Kidney (tissue), 14 donors: Measurements from ENCODE around the gene PPP4R1. TPM values are rescaled to one million over a fixed set of nuclear protein-coding genes. Genes with fewer than 3 reads are reported as not detected.
"Not testable (repeated sequence)": the region's sequence is repeated elsewhere in the genome, so short reads cannot be mapped to it uniquely, and the experiment has no call there.

Experiments
- DNase-seq, 5 donors: peaks; one replicate each; pipeline ENCODE4 v3.0.0-alpha.2; 2013 to 2020
- FAIRE-seq: peaks from 2 replicates; lab custom pipeline; 2012; peaks lifted over from hg19 to GRCh38; lab: Jason Lieb, UNC
- H3K27ac ChIP-seq, 2 donors: one replicate each; pipeline ENCODE4 v1.7.0; 2013; ENCODE audit warnings: low read depth in 2 of 2, low read length in 2 of 2, inconsistent platforms in 1 of 2
- H3K27me3 ChIP-seq: one replicate; pipeline ENCODE4 v1.7.1; 2013; ENCODE audit warnings: low read length, inconsistent platforms; ENCODE audit not compliant: control insufficient read depth, insufficient read depth
- H3K36me3 ChIP-seq, 3 donors: one replicate each; pipeline versions ENCODE4 v1.7.0 to v1.7.1; 2013; ENCODE audit warnings: low read length in 3 of 3, control low read depth in 1 of 3, inconsistent platforms in 1 of 3; ENCODE audit not compliant: insufficient read depth in 3 of 3, control insufficient read depth in 2 of 3
- H3K4me1 ChIP-seq, 3 donors: one replicate each; pipeline versions ENCODE4 v1.7.0 to v1.7.1; 2013; ENCODE audit warnings: low read length in 3 of 3, inconsistent platforms in 1 of 3, low read depth in 1 of 3; ENCODE audit not compliant: control insufficient read depth in 2 of 3, insufficient read depth in 2 of 3
- H3K4me3 ChIP-seq, 3 donors: one replicate each; pipeline versions ENCODE4 v1.7.0 to v1.8.1; 2013; ENCODE audit warnings: low read length in 3 of 3, control low read depth in 1 of 3, inconsistent platforms in 1 of 3
- H3K9ac ChIP-seq, 3 donors: one replicate each; pipeline versions ENCODE4 v1.7.0 to v1.7.1; 2013; ENCODE audit warnings: low read length in 3 of 3, control low read depth in 1 of 3, inconsistent platforms in 1 of 3
- H3K9me3 ChIP-seq, 3 donors: one replicate each; pipeline versions ENCODE4 v1.7.0 to v1.7.1; 2013; ENCODE audit warnings: low read length in 3 of 3, control low read depth in 1 of 3, inconsistent platforms in 1 of 3; ENCODE audit not compliant: control insufficient read depth in 2 of 3, insufficient read depth in 1 of 3
- intact Hi-C: fragments of 100-400 bp; cut with DNase I; formaldehyde crosslinking; loops from one replicate; pipeline ENCODE4 v1.11.1; 2022
- polyA plus RNA-seq: library from polyadenylated mRNA; stranded (reverse); fragments of 350-450 nt; fragmentation: Illumina TruSeq; extraction: RNeasy Lipid Tissue Mini Kit (QIAGEN cat#74804); gene quantifications from one replicate; pipeline ENCODE4 v1.2.3, GENCODE V29; 2014; ENCODE audit warnings: low read depth, low replicate concordance; ENCODE audit not compliant: insufficient read depth
- total RNA-seq: library from RNA; stranded (reverse); fragmentation: NEBNext Ultra II Directional; extraction: Animal tissue kit (Norgen Biotek cat#: 25700); gene quantifications from one replicate; pipeline ENCODE4 v1.2.1, GENCODE V29; 2021
- TF ChIP-seq, protein P1 (sequence below): IDR thresholded peaks from 3 replicates; pipeline ENCODE4 v1.5.1; 2012; ENCODE audit warnings: mild to moderate bottlenecking, moderate library complexity, borderline replicate concordance; ENCODE audit not compliant: insufficient read depth; ENCODE audit errors: extremely low read depth
- donor health status: control.
- donor health status: control.
- donor health status: control.
- donor health status: control.
- donor health status: control.
- donor health status: DM: yes; HTN: yes; CAD: no.
- donor health status: Normal renal cell carcinoma (clear cell type).

PPP4R1 gene
- total and polyA plus RNA-seq, 2 donors from 2014 or later = 23.9 to 122 TPM

DNA sequence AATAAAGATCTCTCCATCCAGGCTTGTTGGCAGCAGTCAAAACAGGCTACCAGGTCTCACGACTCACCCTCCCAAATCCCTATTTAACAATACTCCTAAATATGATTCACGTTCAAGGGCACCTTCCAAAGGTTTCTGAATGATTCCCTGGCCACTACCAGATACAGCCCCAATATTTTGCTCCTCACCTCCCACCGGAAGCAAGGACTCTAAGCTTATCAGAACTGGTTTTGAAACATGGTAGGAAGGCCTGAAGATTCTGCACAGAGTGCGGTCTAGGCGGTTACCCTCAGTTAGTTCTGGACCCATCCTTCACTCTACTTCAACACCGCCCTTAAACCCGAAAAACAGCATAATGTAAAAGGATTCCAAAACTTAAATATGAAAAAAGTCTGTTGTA lies 5.2 kb downstream of the PPP4R1 start:
- DNase-seq (no peak), FAIRE-seq (no peak)
- Histone ChIP-seq H3K9ac (no peak overlapping the region), H3K27ac (no peak overlapping the region), H3K27me3 (no peaks in the 10 kb centered on the region), H3K4me1 (peaks cover 0 to 20% (median 0%) of the 10 kb centered on the region in 3 donors), H3K36me3 (peaks cover 0 to 2% (median 0%) of the 10 kb centered on the region in 3 donors), H3K9me3 (no peaks in the 10 kb centered on the region), H3K4me3 (no peak overlapping the region)
- intact Hi-C loops = no loop called here
- TF ChIP-seq, protein P1, sequence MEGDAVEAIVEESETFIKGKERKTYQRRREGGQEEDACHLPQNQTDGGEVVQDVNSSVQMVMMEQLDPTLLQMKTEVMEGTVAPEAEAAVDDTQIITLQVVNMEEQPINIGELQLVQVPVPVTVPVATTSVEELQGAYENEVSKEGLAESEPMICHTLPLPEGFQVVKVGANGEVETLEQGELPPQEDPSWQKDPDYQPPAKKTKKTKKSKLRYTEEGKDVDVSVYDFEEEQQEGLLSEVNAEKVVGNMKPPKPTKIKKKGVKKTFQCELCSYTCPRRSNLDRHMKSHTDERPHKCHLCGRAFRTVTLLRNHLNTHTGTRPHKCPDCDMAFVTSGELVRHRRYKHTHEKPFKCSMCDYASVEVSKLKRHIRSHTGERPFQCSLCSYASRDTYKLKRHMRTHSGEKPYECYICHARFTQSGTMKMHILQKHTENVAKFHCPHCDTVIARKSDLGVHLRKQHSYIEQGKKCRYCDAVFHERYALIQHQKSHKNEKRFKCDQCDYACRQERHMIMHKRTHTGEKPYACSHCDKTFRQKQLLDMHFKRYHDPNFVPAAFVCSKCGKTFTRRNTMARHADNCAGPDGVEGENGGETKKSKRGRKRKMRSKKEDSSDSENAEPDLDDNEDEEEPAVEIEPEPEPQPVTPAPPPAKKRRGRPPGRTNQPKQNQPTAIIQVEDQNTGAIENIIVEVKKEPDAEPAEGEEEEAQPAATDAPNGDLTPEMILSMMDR = no peak

DNA sequence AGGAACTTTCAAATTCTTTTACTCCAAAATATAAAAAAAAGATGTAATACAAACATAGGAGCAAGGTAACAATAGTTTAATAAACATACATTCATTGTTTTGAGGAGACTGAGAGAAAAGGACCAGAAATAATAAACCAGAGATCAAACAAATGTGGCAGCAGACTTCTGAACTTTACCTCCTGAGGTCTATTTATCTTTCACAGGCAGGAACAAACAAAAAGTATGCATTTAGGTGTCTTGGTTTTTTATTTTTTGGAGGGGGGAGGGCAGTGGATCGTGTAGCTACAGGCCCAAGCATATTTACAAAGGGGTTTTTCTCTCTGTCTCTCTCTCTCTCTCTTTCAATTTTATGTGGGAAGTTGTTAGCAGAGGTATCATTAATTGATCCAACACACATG lies 5.6 kb downstream of the PPP4R1 start:
- Histone ChIP-seq H3K36me3 (peaks cover 0 to 2% (median 0%) of the 10 kb centered on the region in 3 donors), H3K27me3 (no peaks in the 10 kb centered on the region), H3K9me3 (no peaks in the 10 kb centered on the region), H3K4me1 (peaks cover 0 to 20% (median 0%) of the 10 kb centered on the region in 3 donors), H3K27ac (no peak overlapping the region), H3K4me3 (no peak overlapping the region), H3K9ac (no peak overlapping the region)
- intact Hi-C loops = no loop called here
- TF ChIP-seq, protein P1 = no peak
- FAIRE-seq = no peak
- no peak for DNase-seq

DNA sequence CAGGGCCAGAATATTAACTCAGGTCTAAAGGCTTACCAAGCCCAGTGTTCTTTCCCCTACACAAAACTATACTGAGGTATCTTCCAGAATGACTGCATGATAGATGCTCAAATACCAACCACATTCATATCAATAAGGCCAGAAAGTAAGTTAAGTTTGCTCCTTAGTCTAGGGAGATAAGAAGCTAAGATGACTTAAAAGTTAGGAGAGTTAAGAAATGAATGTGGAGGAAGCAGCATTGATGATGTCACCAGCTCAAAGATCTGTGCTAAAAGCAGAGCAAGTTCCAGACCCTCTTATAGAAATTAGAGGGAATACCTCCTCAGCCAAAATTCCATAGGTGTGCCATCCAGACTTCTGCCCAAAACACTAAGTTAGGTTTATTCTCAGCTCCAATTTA lies 6.1 kb downstream of the PPP4R1 start:
- no peak for FAIRE-seq
- Histone ChIP-seq H3K9ac (no peak overlapping the region), H3K27me3 (no peaks in the 10 kb centered on the region), H3K4me1 (peaks cover 0 to 20% (median 0%) of the 10 kb centered on the region in 3 donors), H3K4me3 (no peak overlapping the region), H3K36me3 (peaks cover 0 to 2% (median 0%) of the 10 kb centered on the region in 3 donors), H3K9me3 (no peaks in the 10 kb centered on the region), H3K27ac (no peak overlapping the region)
- intact Hi-C loops = no loop called here
- DNase-seq = no peak
- TF ChIP-seq, protein P1 = no peak

DNA sequence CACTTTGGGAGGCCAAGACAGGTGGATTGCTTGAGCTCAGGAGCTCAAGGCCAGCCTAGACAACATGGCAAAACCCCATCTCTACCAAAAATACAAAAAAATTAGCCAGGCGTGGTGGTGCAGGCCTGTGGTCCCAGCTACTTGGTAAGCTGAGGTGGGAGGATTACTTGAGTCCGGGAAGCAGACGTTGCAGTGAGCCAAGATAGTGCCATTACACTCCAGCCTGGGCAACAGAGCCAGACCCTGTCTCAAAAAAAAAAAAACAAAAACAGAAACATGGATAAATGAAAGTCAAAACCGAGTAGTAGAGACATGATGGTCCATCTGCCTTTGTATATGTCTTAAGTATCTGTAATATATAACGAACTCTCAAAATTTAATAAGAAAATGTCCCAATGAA lies 7.2 kb downstream of the PPP4R1 start:
- intact Hi-C loops, DNase-seq, H3K27ac ChIP-seq, H3K27me3 ChIP-seq, H3K9me3 ChIP-seq, FAIRE-seq, H3K9ac ChIP-seq, H3K4me3 ChIP-seq, H3K36me3 ChIP-seq: not testable (repeated sequence)
- peaks cover 0 to 10% (median 0%) of the 10 kb centered on the region in 3 donors for H3K4me1 ChIP-seq
